Astrocyte (in vitro differentiated cells and primary cell): Measurements from ENCODE around the gene FOXRED2. TPM values are rescaled to one million over a fixed set of nuclear protein-coding genes. Genes with fewer than 3 reads are reported as not detected.
A peak's percentile ranks its signal among the peaks of the same experiment; 100 is the strongest.

ENCODE experiments used
- DNase-seq: peaks from one replicate; pipeline ENCODE4 v3.0.0-alpha.2; 2010; ENCODE audit warnings: low read depth
- FAIRE-seq: peaks from 2 replicates; lab custom pipeline; 2011; peaks lifted over from hg19 to GRCh38; lab: Jason Lieb, UNC
- H2AFZ ChIP-seq: 2 replicates; pipeline ENCODE4 v1.6.0; 2012; ENCODE audit warnings: low read depth, low read length, inconsistent platforms
- H3K27ac ChIP-seq: 2 replicates; pipeline ENCODE4 v1.5.1; 2011; ENCODE audit warnings: low read depth, low read length, inconsistent platforms
- H3K27me3 ChIP-seq: 2 replicates; pipeline ENCODE4 v1.6.0; 2011; ENCODE audit warnings: low read length, inconsistent platforms; ENCODE audit not compliant: insufficient read depth
- H3K36me3 ChIP-seq: 2 replicates; pipeline ENCODE4 v1.5.1; 2011; ENCODE audit warnings: low read length, inconsistent platforms; ENCODE audit not compliant: insufficient read depth
- H3K4me1 ChIP-seq: 2 replicates; pipeline ENCODE4 v1.5.1; 2011; ENCODE audit warnings: low read length, inconsistent platforms; ENCODE audit not compliant: insufficient read depth
- H3K4me2 ChIP-seq: 2 replicates; pipeline ENCODE4 v1.6.0; 2012; ENCODE audit warnings: low read length, inconsistent platforms
- H3K4me3 ChIP-seq: 2 replicates; pipeline ENCODE4 v1.5.1; 2011; ENCODE audit warnings: low read depth, mild to moderate bottlenecking, low read length, inconsistent platforms; ENCODE audit not compliant: insufficient read depth
- H3K79me2 ChIP-seq: 2 replicates; pipeline ENCODE4 v1.6.0; 2012; ENCODE audit warnings: mild to moderate bottlenecking, low read length, inconsistent platforms; ENCODE audit not compliant: insufficient read depth
- H3K9ac ChIP-seq: 2 replicates; pipeline ENCODE4 v1.6.0; 2012; ENCODE audit warnings: mild to moderate bottlenecking, low read length, inconsistent platforms
- H3K9me3 ChIP-seq: 2 replicates; pipeline ENCODE4 v1.5.1; 2012; ENCODE audit warnings: low read depth, mild to moderate bottlenecking, low read length, inconsistent platforms; ENCODE audit not compliant: insufficient read depth
- H4K20me1 ChIP-seq: 2 replicates; pipeline ENCODE4 v1.6.0; 2012; ENCODE audit warnings: low read length, inconsistent platforms; ENCODE audit not compliant: insufficient read depth
- H3K27ac Mint-ChIP-seq: one replicate; pipeline ENCODE4 v1.8.0; 2021; ENCODE audit warnings: mild to moderate bottlenecking, mixed read lengths; ENCODE audit not compliant: unreplicated experiment
- H3K27me3 Mint-ChIP-seq: one replicate; pipeline ENCODE4 v1.8.0; 2021; ENCODE audit warnings: low read depth, mixed read lengths; ENCODE audit not compliant: unreplicated experiment
- H3K36me3 Mint-ChIP-seq: one replicate; pipeline ENCODE4 v1.8.0; 2021; ENCODE audit warnings: low read depth, mixed read lengths; ENCODE audit not compliant: unreplicated experiment
- H3K4me1 Mint-ChIP-seq: one replicate; pipeline ENCODE4 v1.8.0; 2021; ENCODE audit warnings: low read depth, mixed read lengths; ENCODE audit not compliant: unreplicated experiment
- H3K4me3 Mint-ChIP-seq: one replicate; pipeline ENCODE4 v1.8.0; 2021; ENCODE audit warnings: mild to moderate bottlenecking, moderate library complexity, mixed read lengths; ENCODE audit not compliant: unreplicated experiment
- H3K9me3 Mint-ChIP-seq: one replicate; pipeline ENCODE4 v1.8.0; 2021; ENCODE audit warnings: mild to moderate bottlenecking, mixed read lengths; ENCODE audit not compliant: unreplicated experiment
- EZH2 ChIP-seq: IDR thresholded peaks from 2 replicates; pipeline ENCODE4 v1.6.1; 2012; ENCODE audit warnings: mild to moderate bottlenecking, low read length, inconsistent platforms; ENCODE audit not compliant: insufficient read depth
- total RNA-seq: library from RNA; stranded (reverse); gene quantifications from 2 replicates; pipeline ENCODE4 v1.2.1, GENCODE V29; 2021
- TF ChIP-seq, protein P1 (sequence below): IDR thresholded peaks from 2 replicates; pipeline ENCODE4 v1.5.1; 2011; ENCODE audit warnings: low read depth, mild to moderate bottlenecking, inconsistent platforms, low read length, moderate library complexity; ENCODE audit not compliant: insufficient read depth

The FOXRED2 gene
- total RNA-seq, 1 donor from 2014 or later: 5.3 TPM

GRCh38 chr22:36507518-36508010, 724 bp upstream of the FOXRED2 start:
- H3K27ac ChIP-seq: no peak overlapping the region
- H2AFZ ChIP-seq: peak overlapping the region; percentile 59
- Mint-ChIP-seq H3K4me1 (no peaks in the 10 kb centered on the region), H3K27ac (no peak overlapping the region), H3K36me3 (peaks cover 13% of the 10 kb centered on the region), H3K9me3 (no peaks in the 10 kb centered on the region), H3K4me3 (peak overlapping the region; percentile 57), H3K27me3 (peaks cover 6% of the 10 kb centered on the region)
- H4K20me1 ChIP-seq: peaks cover 20% of the 10 kb centered on the region
- H3K27me3 ChIP-seq: no peaks in the 10 kb centered on the region
- no peak for FAIRE-seq
- peaks cover 10% of the 10 kb centered on the region for H3K4me1 ChIP-seq
- H3K9ac ChIP-seq: no peak overlapping the region
- no peak for DNase-seq
- TF ChIP-seq, protein P1, sequence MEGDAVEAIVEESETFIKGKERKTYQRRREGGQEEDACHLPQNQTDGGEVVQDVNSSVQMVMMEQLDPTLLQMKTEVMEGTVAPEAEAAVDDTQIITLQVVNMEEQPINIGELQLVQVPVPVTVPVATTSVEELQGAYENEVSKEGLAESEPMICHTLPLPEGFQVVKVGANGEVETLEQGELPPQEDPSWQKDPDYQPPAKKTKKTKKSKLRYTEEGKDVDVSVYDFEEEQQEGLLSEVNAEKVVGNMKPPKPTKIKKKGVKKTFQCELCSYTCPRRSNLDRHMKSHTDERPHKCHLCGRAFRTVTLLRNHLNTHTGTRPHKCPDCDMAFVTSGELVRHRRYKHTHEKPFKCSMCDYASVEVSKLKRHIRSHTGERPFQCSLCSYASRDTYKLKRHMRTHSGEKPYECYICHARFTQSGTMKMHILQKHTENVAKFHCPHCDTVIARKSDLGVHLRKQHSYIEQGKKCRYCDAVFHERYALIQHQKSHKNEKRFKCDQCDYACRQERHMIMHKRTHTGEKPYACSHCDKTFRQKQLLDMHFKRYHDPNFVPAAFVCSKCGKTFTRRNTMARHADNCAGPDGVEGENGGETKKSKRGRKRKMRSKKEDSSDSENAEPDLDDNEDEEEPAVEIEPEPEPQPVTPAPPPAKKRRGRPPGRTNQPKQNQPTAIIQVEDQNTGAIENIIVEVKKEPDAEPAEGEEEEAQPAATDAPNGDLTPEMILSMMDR: no peak
- TF ChIP-seq EZH2: no peak
- no peaks in the 10 kb centered on the region for H3K9me3 ChIP-seq
- no peak overlapping the region for H3K4me3 ChIP-seq
- peak overlapping the region; percentile 83 for H3K4me2 ChIP-seq
- peaks cover 22% of the 10 kb centered on the region for H3K36me3 ChIP-seq
- H3K79me2 ChIP-seq: no peaks in the 10 kb centered on the region

GRCh38 chr22:36505998-36506635, 723 bp downstream of the FOXRED2 start:
- H3K4me2 ChIP-seq: peak overlapping the region; percentile 83

More at GRCh38 chr22:36505998-36506635, 723 bp downstream of the FOXRED2 start:
- Histone ChIP-seq H3K9me3 (no peaks in the 10 kb centered on the region), H3K79me2 (no peaks in the 10 kb centered on the region), H3K4me1 (peaks cover 10% of the 10 kb centered on the region), H3K9ac (peak overlapping the region; percentile 23), H3K27ac (no peak overlapping the region), H2AFZ (peak overlapping the region; percentile 59), H3K27me3 (no peaks in the 10 kb centered on the region), H3K36me3 (peaks cover 12% of the 10 kb centered on the region), H4K20me1 (peaks cover 8% of the 10 kb centered on the region), H3K4me3 (peak overlapping the region; percentile 54)
- no peak for TF ChIP-seq EZH2
- TF ChIP-seq, protein P1: no peak
- FAIRE-seq (no peak), DNase-seq (no peak)
- Mint-ChIP-seq H3K27me3 (peaks cover 8% of the 10 kb centered on the region), H3K4me1 (no peaks in the 10 kb centered on the region), H3K4me3 (peak overlapping the region; percentile 34), H3K27ac (no peak overlapping the region), H3K36me3 (peaks cover 8% of the 10 kb centered on the region), H3K9me3 (no peaks in the 10 kb centered on the region)
